ENCODE data around the gene CAMK1D.

CAMK1D gene

GRCh38 chr10:12758271-12758670 lies 408.9 kb downstream of the CAMK1D start:
- no peak for DNase-seq (ENCODE audit: low read depth in 2 of 2)

DNA sequence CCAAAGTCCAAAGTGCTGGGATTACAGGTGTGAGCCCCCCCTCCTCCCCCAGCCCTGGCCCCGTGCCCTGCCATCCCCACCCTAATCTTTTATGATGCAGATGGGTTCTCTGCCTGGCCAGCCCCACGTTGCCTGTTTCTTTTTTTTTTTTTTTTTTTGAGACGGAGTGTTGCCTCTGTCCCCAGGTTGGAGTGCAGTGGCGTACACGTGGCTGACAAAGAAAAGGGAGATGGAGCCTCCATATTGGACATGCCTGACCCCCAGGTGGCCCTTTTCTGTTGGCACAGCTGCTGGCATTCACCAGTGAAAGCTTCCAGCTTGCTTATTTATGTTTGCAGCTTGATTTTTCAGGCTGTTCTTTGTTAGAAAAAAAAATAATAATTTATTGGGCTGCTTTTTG lies 416.9 kb downstream of the CAMK1D start:
- DNase-seq (ENCODE audit: low read depth in 2 of 2) = no peak

GRCh38 chr10:12768156-12769100 lies 419.1 kb downstream of the CAMK1D start:
- no peak for DNase-seq (ENCODE audit: low read depth in 2 of 2)

DNA sequence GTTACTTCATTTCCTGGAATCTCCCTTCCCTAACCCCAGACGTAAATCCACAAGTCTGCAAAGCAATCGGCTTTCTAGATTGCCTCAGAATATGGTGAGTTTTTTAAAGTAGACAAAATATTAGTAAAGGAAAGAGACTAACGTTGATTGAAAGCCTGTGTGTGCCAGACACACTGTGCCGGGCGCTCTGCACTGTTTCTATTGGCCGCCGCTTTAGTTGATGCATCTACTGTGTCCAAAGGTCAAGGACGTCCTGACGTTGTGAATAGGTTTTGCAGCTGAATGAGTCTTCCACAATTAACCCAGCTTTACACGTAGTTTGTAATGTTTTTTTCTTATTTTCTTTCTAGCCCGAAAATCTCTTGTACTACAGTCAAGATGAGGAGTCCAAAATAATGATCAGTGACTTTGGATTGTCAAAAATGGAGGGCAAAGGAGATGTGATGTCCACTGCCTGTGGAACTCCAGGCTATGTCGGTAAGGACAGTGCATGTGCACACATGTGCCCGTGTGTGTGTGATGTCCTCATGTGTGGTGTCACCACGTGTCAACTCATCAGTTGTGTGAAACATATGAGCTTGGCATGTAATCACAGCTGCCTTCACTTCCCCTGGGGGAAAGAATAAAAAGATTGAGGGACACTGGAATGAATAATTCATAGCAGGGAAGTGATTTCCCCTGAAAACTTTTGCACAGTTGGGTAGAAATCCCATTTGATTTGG lies 420.1 kb downstream of the CAMK1D start:
- DNase-seq (ENCODE audit: low read depth in 2 of 2) = no peak

DNA sequence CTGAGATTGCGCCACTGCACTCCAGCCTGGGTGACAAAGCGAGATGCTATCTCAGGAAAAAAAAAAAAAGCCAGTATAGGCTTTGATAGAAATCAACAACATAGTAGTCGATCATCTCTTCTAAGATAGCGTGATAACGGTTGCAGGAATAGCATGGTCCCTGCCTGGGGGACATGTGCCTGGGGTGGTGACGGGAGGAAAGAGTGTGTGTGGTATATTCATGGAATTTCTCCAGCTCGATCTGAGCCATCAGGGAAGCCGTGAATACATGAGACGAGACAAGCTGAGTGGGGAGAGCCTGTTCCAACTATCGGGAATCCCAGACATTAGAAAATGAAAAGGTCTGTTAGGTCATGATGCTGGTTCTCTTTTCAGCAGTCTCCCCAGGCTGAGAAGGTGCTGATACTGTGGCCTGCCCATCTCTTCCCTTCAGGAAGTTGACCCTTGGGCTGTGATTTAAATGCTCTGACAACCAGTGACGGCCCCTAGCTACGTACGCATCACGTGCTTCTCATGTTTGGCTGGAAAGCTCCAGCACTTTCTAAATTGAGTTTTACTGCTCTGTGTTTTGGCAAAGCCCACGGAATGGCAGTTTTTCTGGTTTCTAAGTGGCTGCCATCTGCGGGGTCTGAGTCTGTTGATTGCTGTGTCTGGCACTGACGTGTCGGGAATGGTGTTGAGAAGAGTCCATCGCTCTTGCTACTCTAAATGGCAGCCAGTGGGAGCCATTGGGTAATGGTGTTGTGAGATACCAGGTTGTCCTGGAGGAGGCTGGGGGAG lies 422.8 kb downstream of the CAMK1D start:
- DNase-seq (ENCODE audit: low read depth in 2 of 2) = no peak

GRCh38 chr10:12772797-12773587 lies 423.6 kb downstream of the CAMK1D start:
- no peak for DNase-seq (ENCODE audit: low read depth in 2 of 2)

GRCh38 chr10:12774204-12774894 lies 425.0 kb downstream of the CAMK1D start:
- DNase-seq (ENCODE audit: low read depth in 2 of 2) = no peak

GRCh38 chr10:12777840-12778585 lies 428.7 kb downstream of the CAMK1D start:
- no peak for DNase-seq (ENCODE audit: low read depth in 2 of 2)

- DNase-seq (ENCODE audit: low read depth in 2 of 2) = no peak
Observed at GRCh38 chr10:12780634-12781601, 431.6 kb downstream of the CAMK1D start.

GRCh38 chr10:12781976-12782375 lies 432.6 kb downstream of the CAMK1D start:
- DNase-seq (ENCODE audit: low read depth in 2 of 2) = no peak

GRCh38 chr10:12782537-12782936 lies 433.2 kb downstream of the CAMK1D start:
- DNase-seq (ENCODE audit: low read depth in 2 of 2) = no peak

DNA sequence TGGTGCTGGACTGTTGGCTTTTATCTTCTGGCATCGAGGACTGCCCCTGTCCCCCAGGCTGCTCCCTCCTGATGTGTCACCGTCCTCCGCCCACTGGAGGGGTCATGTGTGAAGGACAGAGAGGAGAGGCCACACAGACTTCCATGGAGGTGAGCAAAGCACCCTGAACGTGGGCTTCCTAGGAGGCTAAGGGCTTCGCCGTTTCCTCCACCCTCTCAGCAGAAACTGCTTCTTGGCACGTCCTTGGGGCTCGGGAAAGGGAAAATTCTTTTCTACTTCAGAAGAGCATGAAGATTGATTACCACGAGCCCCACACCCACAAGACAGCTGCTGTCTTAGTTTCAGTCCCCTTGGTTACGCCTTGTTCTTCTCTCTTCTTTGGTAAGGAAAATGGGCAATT lies 433.9 kb downstream of the CAMK1D start:
- no peak for DNase-seq (ENCODE audit: low read depth in 2 of 2)

DNA sequence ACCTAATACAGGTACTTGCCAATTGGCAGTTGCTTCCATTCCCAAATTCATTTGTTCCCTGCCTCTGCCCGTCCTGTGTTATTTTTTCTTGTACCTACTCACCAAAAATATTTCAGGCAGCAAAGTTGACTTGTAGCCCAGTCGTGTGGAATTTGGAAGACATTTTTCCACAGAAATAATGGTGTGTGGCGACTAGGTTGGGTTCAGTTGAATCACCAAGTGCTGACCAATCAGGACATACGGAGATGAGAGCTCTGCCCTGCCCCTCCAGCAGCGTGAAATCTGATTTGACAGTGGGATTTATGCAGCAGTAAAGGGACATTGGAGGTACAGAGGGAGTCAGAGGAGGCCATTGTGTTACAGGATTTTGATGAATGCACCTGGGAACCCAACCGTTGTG lies 435.3 kb downstream of the CAMK1D start:
- DNase-seq (ENCODE audit: low read depth in 2 of 2) = no peak

GRCh38 chr10:12785415-12785831 lies 436.1 kb downstream of the CAMK1D start:
- DNase-seq (ENCODE audit: low read depth in 2 of 2) = no peak

DNA sequence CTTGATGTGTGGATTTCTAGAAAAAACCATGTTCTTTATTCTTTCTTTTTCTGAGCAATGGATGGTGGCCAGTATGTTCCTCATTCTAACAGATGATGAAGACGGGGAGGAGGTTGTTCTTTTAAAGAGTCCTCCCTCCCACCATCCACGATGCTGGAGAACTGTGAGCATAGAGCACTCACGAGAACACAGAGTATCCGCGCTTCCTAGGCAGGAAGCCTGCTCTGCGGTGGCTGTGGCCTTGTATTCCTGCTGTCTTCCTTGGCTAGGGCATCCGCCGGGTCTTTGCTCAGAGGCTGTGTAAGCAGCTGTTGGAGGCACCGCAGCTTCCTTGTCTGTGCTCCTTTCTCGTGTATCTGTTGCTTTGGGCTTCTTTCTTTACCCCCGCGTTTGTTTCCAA lies 437.9 kb downstream of the CAMK1D start:
- DNase-seq (ENCODE audit: low read depth in 2 of 2) = no peak

- no peak for DNase-seq (ENCODE audit: low read depth in 2 of 2)
Observed at GRCh38 chr10:12788277-12788676, 438.9 kb downstream of the CAMK1D start.

DNA sequence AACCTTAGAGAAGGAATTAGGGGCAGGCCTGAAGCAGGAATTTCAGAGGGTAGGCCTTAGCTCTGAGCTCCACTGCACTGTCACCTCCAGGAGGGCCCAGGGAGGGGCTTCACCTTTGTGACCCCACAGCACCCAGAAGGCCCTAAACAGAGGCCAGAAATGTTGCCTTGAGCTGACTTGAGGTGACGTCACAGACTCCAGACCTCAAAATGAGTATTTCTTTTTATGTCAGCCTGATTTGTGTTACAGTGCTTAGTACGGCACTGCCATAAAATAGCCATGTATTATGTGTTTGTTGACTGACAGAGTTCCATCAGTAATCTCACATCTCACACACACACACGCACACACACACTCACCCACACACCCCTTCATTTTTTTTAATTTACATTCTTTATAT lies 440.9 kb downstream of the CAMK1D start:
- DNase-seq (ENCODE audit: low read depth in 2 of 2) = no peak

GRCh38 chr10:12791728-12792127 lies 442.4 kb downstream of the CAMK1D start:
- DNase-seq (ENCODE audit: low read depth in 2 of 2) = no peak
